GM23338 (cell line): ENCODE data around the gene DRD2. TPM values are rescaled to one million over a fixed set of nuclear protein-coding genes. Genes with fewer than 3 reads are reported as not detected.

Experiments
- ATAC-seq: fragments of 200-7000 bp; cut with Tn5 transposase; 3 replicates; pipeline ENCODE4 v1.9.1; 2020
- DNase-seq: peaks from one replicate; pipeline ENCODE4 v3.0.0-alpha.2; 2015; ENCODE audit warnings: low spot score
- H2AFZ ChIP-seq: fragments of 200-600 bp; sonication (generic); 2 replicates; pipeline ENCODE4 v1.8.0; 2016; ENCODE audit warnings: antibody characterized with exemption, mild to moderate bottlenecking, moderate library complexity
- H3F3A ChIP-seq: fragments of 200-600 bp; sonication (generic); replicated peaks from 2 replicates; pipeline ENCODE4 v1.8.0; 2017; ENCODE audit warnings: antibody characterized with exemption, mixed run types, low read depth
- H3K27ac ChIP-seq: fragments of 200-600 bp; sonication (generic); 2 replicates; pipeline ENCODE4 v1.6.1; 2016; ENCODE audit warnings: low read depth
- H3K27me3 ChIP-seq: fragments of 200-600 bp; sonication (generic); 2 replicates; pipeline ENCODE4 v1.8.0; 2016; ENCODE audit warnings: mild to moderate bottlenecking, mixed run types, moderate library complexity; ENCODE audit not compliant: insufficient read depth
- H3K36me3 ChIP-seq: fragments of 200-600 bp; sonication (generic); 2 replicates; pipeline ENCODE4 v1.8.0; 2016; ENCODE audit warnings: mild to moderate bottlenecking; ENCODE audit not compliant: insufficient read depth
- H3K4me1 ChIP-seq: fragments of 200-600 bp; sonication (generic); 2 replicates; pipeline ENCODE4 v1.8.0; 2016; ENCODE audit warnings: mild to moderate bottlenecking, moderate library complexity; ENCODE audit not compliant: insufficient read depth
- H3K4me2 ChIP-seq: fragments of 200-600 bp; sonication (generic); 2 replicates; pipeline ENCODE4 v1.7.1; 2017; ENCODE audit warnings: mixed run types
- H3K4me3 ChIP-seq: fragments of 200-600 bp; sonication (generic); 2 replicates; pipeline ENCODE4 v1.6.1; 2016; ENCODE audit warnings: mixed run types
- H3K79me2 ChIP-seq: fragments of 200-600 bp; sonication (generic); replicated peaks from 2 replicates; pipeline ENCODE4 v1.8.0; 2017; ENCODE audit warnings: mild to moderate bottlenecking; ENCODE audit not compliant: insufficient read depth
- H3K9me2 ChIP-seq: fragments of 200-600 bp; sonication (generic); 2 replicates; pipeline ENCODE4 v1.8.0; 2017; ENCODE audit not compliant: insufficient read depth
- H4K20me1 ChIP-seq: fragments of 200-600 bp; sonication (generic); replicated peaks from 2 replicates; pipeline ENCODE4 v1.8.0; 2017; ENCODE audit warnings: mild to moderate bottlenecking; ENCODE audit not compliant: insufficient read depth
- H3K27ac Mint-ChIP-seq: 2 replicates; pipeline ENCODE4 v1.8.0; 2020; ENCODE audit warnings: inconsistent platforms, mild to moderate bottlenecking, moderate library complexity, mixed read lengths
- H3K27me3 Mint-ChIP-seq: 3 replicates; pipeline ENCODE4 v1.8.0; 2022; ENCODE audit warnings: low read depth, mild to moderate bottlenecking, moderate library complexity, mixed read lengths, inconsistent platforms; ENCODE audit not compliant: insufficient read depth, poor library complexity
- H3K36me3 Mint-ChIP-seq: 3 replicates; pipeline ENCODE4 v1.8.0; 2021; ENCODE audit warnings: low read depth, mild to moderate bottlenecking, inconsistent platforms, moderate library complexity, mixed read lengths
- H3K4me1 Mint-ChIP-seq: 3 replicates; pipeline ENCODE4 v1.8.0; 2020; ENCODE audit warnings: mild to moderate bottlenecking, inconsistent platforms, mixed read lengths
- H3K4me3 Mint-ChIP-seq: 3 replicates; pipeline ENCODE4 v1.8.0; 2021; ENCODE audit warnings: moderate library complexity, mild to moderate bottlenecking, inconsistent platforms, mixed read lengths
- H3K9me3 Mint-ChIP-seq: 3 replicates; pipeline ENCODE4 v1.8.0; 2020; ENCODE audit warnings: moderate library complexity, mild to moderate bottlenecking, inconsistent platforms, mixed read lengths
- CREB1 ChIP-seq: fragments of 250-450 bp; sonication (Bioruptor Pico); IDR thresholded peaks from 2 replicates; pipeline ENCODE4 v1.5.0; 2020; ENCODE audit warnings: low read depth, mild to moderate bottlenecking, moderate library complexity
- EZH2 ChIP-seq: fragments of 200-600 bp; sonication (generic); IDR thresholded peaks from one replicate; pipeline ENCODE4 v1.8.0; 2017; ENCODE audit warnings: antibody characterized with exemption, mild to moderate bottlenecking, low read depth; ENCODE audit not compliant: unreplicated experiment
- EZH2phosphoT487 ChIP-seq: fragments of 200-600 bp; sonication (generic); IDR thresholded peaks from one replicate; pipeline ENCODE4 v1.8.1; 2018; ENCODE audit warnings: antibody characterized with exemption; ENCODE audit not compliant: unreplicated experiment
- JUNB ChIP-seq: IDR thresholded peaks from one replicate; pipeline ENCODE4 v1.6.1; 2016; ENCODE audit warnings: antibody characterized with exemption; ENCODE audit not compliant: unreplicated experiment
- NANOG ChIP-seq: IDR thresholded peaks from 2 replicates; pipeline ENCODE4 v1.6.1; 2016; ENCODE audit warnings: antibody characterized with exemption, borderline replicate concordance
- POLR2AphosphoS5 ChIP-seq: IDR thresholded peaks from 2 replicates; pipeline ENCODE4 v1.6.1; 2016; ENCODE audit warnings: antibody characterized with exemption, low read depth
- STAT1 ChIP-seq: IDR thresholded peaks from one replicate; pipeline ENCODE4 v1.6.1; 2016; ENCODE audit warnings: antibody characterized with exemption; ENCODE audit not compliant: unreplicated experiment
- ZNF114 ChIP-seq: fragments of 250-450 bp; sonication (Bioruptor Pico); IDR thresholded peaks from 2 replicates; pipeline ENCODE4 v1.5.0; 2020; ENCODE audit warnings: mild to moderate bottlenecking, moderate library complexity
- ZNF331 ChIP-seq: fragments of 250-450 bp; sonication (Bioruptor Pico); IDR thresholded peaks from 2 replicates; pipeline ENCODE4 v1.5.0; 2020; ENCODE audit warnings: low read depth, mild to moderate bottlenecking, moderate library complexity
- polyA plus RNA-seq: library from polyadenylated mRNA; unstranded; fragments of >200 nt; fragmentation: Nextera tagmentation; extraction: Ambion mirVana; gene quantifications from 2 replicates; pipeline ENCODE4 v1.2.1, GENCODE V29; 2016
- total RNA-seq: library from RNA; depleted of rRNA; stranded (reverse); fragments of >200 nt; shearing (Covaris generic); gene quantifications from 2 replicates; pipeline ENCODE4 v1.2.3, GENCODE V29; 2014
- TF ChIP-seq, protein P1 (sequence below): IDR thresholded peaks from 2 replicates; pipeline ENCODE4 v1.6.1; 2016; ENCODE audit warnings: antibody characterized with exemption
- TF ChIP-seq, protein P2 (sequence below), 2 experiments: fragments of 200-600 bp in 1 of 2; sonication (generic) in 1 of 2; conservative IDR thresholded peaks; 2 replicates each; pipeline versions ENCODE4 v1.5.1 to v1.6.1; 2016 to 2017; ENCODE audit warnings: antibody characterized with exemption in 2 of 2, low read depth in 2 of 2, mild to moderate bottlenecking in 2 of 2, moderate library complexity in 1 of 2
- TF ChIP-seq, protein P3 (sequence below): IDR thresholded peaks from one replicate; pipeline ENCODE4 v1.6.1; 2018; ENCODE audit warnings: antibody characterized with exemption; ENCODE audit not compliant: unreplicated experiment

DRD2 gene
- total and polyA plus RNA-seq, 2 experiments from 2014 or later = 0.21 to 0.66 TPM

DNA sequence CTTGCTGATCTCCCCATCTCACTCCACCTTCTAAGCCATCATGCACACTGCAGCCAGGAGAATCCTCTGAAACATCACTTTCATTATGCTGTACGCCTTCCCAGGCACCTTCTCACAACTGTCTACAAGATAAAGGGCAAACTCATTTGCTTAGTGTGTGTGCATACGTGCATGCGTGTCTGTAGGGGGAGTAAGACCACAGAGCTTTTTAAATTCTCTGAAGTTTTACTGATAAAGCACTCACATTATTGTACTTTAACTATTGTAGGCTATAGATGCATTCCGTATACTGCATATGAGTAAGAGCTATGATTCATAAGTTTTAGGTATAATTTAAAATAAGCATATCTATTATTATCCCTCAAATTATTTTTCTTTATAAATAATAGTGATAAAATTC lies 102.9 kb downstream of the DRD2 start:
- no peaks in the 10 kb centered on the region for H3K9me3 Mint-ChIP-seq
- H3K4me1 Mint-ChIP-seq = peaks cover 18% of the 10 kb centered on the region
- ATAC-seq = no peak
- no peaks in the 10 kb centered on the region for H3K36me3 Mint-ChIP-seq
- Histone ChIP-seq H3K27ac (no peak overlapping the region), H3K4me3 (no peak overlapping the region), H4K20me1 (no peaks in the 10 kb centered on the region), H3K9me2 (0 out of 2 replicates have a peak, but pooled peaks cover 4% of the 10 kb centered on the region), H3K79me2 (no peaks in the 10 kb centered on the region), H3K4me2 (no peak overlapping the region), H3K4me1 (no peaks in the 10 kb centered on the region), H3K36me3 (no peaks in the 10 kb centered on the region), H2AFZ (no peak overlapping the region), H3K27me3 (no peaks in the 10 kb centered on the region), H3F3A (no peaks in the 10 kb centered on the region)
- DNase-seq = no peak
- no peak overlapping the region for H3K4me3 Mint-ChIP-seq
- TF ChIP-seq ZNF331 (CRISPR knock-in tag) (no peak), NANOG (no peak), STAT1 (no peak), POLR2AphosphoS5 (no peak), EZH2 (no peak)
- TF ChIP-seq, protein P1, sequence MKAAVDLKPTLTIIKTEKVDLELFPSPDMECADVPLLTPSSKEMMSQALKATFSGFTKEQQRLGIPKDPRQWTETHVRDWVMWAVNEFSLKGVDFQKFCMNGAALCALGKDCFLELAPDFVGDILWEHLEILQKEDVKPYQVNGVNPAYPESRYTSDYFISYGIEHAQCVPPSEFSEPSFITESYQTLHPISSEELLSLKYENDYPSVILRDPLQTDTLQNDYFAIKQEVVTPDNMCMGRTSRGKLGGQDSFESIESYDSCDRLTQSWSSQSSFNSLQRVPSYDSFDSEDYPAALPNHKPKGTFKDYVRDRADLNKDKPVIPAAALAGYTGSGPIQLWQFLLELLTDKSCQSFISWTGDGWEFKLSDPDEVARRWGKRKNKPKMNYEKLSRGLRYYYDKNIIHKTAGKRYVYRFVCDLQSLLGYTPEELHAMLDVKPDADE = no peak
- TF ChIP-seq, protein P2, sequence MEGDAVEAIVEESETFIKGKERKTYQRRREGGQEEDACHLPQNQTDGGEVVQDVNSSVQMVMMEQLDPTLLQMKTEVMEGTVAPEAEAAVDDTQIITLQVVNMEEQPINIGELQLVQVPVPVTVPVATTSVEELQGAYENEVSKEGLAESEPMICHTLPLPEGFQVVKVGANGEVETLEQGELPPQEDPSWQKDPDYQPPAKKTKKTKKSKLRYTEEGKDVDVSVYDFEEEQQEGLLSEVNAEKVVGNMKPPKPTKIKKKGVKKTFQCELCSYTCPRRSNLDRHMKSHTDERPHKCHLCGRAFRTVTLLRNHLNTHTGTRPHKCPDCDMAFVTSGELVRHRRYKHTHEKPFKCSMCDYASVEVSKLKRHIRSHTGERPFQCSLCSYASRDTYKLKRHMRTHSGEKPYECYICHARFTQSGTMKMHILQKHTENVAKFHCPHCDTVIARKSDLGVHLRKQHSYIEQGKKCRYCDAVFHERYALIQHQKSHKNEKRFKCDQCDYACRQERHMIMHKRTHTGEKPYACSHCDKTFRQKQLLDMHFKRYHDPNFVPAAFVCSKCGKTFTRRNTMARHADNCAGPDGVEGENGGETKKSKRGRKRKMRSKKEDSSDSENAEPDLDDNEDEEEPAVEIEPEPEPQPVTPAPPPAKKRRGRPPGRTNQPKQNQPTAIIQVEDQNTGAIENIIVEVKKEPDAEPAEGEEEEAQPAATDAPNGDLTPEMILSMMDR (conservative IDR thresholded peaks at IDR 0.05; ENCODE audit: low read depth in 2 of 2) = peak; percentile 13 to 15; a peak in 1 of 4 replicates
- H3K27me3 Mint-ChIP-seq = peaks cover 3% of the 10 kb centered on the region
- no peak overlapping the region for H3K27ac Mint-ChIP-seq

DNA sequence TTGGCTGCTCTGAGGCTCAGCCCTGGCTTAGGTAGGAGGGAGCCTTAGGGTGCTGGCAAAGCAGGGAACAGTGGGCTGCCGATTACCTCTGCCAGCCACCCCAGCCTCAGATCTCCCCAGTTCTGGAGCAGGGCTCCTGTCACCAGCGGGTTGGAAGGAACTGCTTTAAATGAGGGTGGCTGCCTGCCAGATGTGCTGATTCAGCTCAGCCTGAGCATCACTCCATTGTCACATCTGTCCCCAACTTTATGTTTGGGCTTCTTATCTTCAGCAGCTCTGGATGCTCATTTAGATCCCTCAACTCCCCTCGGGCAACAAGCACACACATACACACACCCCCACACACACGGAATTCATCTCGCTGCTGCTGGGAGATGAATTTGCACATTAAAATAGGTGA lies 104.6 kb downstream of the DRD2 start:
- no peaks in the 10 kb centered on the region for H3K27me3 ChIP-seq
- H3K9me2 ChIP-seq = peaks cover 9% of the 10 kb centered on the region; the same call in 1 of the 2 replicates
- no peaks in the 10 kb centered on the region for H3K36me3 Mint-ChIP-seq
- no peak overlapping the region for H3K27ac Mint-ChIP-seq
- no peak overlapping the region for H3K27ac ChIP-seq
- no peaks in the 10 kb centered on the region for H3K4me1 ChIP-seq
- peaks cover 18% of the 10 kb centered on the region for H3K4me1 Mint-ChIP-seq
- no peak overlapping the region for H2AFZ ChIP-seq
- no peak overlapping the region for H3K4me2 ChIP-seq
- H3K4me3 Mint-ChIP-seq = no peak overlapping the region
- peaks cover 3% of the 10 kb centered on the region for H3K27me3 Mint-ChIP-seq
- H3K36me3 ChIP-seq = no peaks in the 10 kb centered on the region
- no peaks in the 10 kb centered on the region for H3K79me2 ChIP-seq
- no peaks in the 10 kb centered on the region for H3K9me3 Mint-ChIP-seq
- ATAC-seq (no peak), DNase-seq (no peak)
- no peaks in the 10 kb centered on the region for H4K20me1 ChIP-seq
- no peak overlapping the region for H3K4me3 ChIP-seq
- H3F3A ChIP-seq = no peaks in the 10 kb centered on the region
- no peak for TF ChIP-seq EZH2
- no peak for TF ChIP-seq ZNF114
- no peak for TF ChIP-seq JUNB
- no peak for TF ChIP-seq EZH2phosphoT487
- TF ChIP-seq ZNF331 (CRISPR knock-in tag) = no peak
- TF ChIP-seq POLR2AphosphoS5 = no peak
- TF ChIP-seq, protein P3, sequence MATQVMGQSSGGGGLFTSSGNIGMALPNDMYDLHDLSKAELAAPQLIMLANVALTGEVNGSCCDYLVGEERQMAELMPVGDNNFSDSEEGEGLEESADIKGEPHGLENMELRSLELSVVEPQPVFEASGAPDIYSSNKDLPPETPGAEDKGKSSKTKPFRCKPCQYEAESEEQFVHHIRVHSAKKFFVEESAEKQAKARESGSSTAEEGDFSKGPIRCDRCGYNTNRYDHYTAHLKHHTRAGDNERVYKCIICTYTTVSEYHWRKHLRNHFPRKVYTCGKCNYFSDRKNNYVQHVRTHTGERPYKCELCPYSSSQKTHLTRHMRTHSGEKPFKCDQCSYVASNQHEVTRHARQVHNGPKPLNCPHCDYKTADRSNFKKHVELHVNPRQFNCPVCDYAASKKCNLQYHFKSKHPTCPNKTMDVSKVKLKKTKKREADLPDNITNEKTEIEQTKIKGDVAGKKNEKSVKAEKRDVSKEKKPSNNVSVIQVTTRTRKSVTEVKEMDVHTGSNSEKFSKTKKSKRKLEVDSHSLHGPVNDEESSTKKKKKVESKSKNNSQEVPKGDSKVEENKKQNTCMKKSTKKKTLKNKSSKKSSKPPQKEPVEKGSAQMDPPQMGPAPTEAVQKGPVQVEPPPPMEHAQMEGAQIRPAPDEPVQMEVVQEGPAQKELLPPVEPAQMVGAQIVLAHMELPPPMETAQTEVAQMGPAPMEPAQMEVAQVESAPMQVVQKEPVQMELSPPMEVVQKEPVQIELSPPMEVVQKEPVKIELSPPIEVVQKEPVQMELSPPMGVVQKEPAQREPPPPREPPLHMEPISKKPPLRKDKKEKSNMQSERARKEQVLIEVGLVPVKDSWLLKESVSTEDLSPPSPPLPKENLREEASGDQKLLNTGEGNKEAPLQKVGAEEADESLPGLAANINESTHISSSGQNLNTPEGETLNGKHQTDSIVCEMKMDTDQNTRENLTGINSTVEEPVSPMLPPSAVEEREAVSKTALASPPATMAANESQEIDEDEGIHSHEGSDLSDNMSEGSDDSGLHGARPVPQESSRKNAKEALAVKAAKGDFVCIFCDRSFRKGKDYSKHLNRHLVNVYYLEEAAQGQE = no peak
- no peak for TF ChIP-seq CREB1 (CRISPR knock-in tag)
- TF ChIP-seq STAT1 = no peak
- no peak for TF ChIP-seq NANOG
